A172 (cell line): Measurements from ENCODE around the gene KDM7A. TPM values are rescaled to one million over a fixed set of nuclear protein-coding genes. Genes with fewer than 3 reads are reported as not detected.
A peak's percentile ranks its signal among the peaks of the same experiment; 100 is the strongest.

Experiments used
- DNase-seq: peaks from one replicate; pipeline ENCODE4 v3.0.0-alpha.2; 2015; ENCODE audit warnings: low spot score
- total RNA-seq: library from RNA; depleted of rRNA; stranded (reverse); fragments of >200 nt; shearing (Covaris generic); gene quantifications from 2 replicates; pipeline ENCODE4 v1.2.3, GENCODE V29; 2014

The KDM7A gene
- total RNA-seq, 1 experiment from 2014 or later: 0.47 TPM

DNA sequence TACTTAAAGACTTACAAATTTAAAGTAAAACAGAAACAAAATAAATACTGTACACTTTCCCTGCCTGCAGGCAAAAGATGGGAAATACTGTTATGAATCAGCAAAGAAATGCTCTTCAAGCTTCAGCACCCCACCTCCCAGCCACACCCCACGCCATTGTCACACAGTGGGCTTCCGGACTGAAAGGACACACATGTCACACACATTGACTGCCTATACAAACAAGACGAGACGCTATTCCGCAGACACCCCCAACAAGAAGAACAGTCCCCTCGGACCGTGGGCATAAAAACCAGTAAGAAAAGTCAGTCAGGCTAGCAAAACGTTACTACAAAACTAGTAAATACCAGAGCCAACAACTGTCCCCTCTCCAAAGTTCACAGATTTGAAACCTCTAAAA, 91.8 kb downstream of the KDM7A start:
- DNase-seq: no peak

DNA sequence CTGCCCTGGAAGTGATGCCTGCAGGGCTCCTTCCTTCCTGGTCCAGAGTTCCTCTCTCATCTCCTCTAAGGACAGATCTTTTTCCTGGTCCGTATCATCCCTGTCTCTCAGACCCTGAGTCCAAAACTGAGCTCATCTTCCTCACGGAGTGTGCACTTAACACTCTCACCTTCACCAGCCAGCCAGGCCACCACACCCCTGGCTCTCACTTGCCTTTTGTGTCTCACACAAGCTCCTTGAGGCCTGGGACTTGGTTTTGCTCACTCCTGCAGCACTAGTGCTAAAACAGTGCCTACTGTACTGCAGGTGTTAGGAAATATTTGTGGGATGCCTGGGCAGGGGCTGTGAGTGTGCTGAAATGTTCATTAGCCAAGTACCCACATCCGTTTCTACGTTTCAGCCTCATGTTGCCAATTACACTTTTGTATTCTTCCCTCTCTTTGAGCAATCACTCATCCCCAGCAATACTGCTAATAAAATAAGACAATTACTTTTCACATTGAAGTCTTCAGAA, 92.6 kb downstream of the KDM7A start:
- DNase-seq: no peak

DNA sequence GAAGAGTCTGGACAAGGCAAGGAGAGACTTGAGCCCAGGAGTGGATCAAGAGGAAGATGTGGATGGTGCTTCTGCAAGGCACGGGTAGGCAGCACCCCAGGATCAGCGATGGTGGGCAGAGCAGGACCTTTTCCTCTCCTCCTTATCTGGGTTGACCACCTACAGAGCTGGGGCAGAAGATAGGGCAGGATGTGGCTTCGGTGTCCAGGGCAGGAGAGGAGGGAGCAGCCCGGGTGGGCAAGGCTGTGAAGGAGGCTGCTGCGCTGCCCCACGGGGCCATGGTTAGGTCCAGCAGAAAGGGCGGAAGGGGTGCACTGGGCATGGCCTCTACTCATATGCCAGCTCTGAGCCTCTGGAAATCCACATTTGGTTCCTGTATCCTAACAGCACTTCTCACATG, 94.0 kb downstream of the KDM7A start:
- no peak for DNase-seq

DNA sequence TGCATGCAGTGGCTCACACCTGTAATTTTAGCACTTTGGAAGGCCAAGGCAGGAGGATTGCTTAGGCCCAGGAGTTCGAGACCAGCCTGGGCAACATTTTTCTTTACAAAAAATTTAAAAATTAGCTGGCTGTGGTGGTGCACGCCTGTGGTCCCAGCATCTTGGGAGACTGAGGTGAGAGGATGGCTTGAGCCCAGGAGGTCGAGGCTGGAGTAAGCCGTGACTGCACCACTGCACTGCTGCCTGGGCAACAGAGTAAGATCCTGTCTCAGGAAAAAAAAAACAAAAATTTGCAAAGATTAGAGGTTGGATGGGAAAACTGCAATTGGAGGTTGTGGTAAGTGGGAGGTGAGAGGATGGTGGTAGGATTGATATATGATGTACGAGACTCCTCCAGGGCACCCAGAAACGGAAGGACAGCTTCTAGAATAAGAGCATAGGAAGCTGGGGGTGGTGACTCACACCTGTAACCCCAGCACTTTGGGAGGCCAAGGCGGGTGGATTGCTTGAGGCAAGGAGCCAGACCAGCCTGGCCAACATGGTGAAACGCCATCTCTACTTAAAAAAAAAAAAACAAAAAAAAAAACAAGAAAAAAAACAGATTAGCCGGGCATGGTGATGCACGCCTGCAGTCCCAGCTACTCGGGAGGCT, 94.9 kb downstream of the KDM7A start:
- no peak for DNase-seq

DNA sequence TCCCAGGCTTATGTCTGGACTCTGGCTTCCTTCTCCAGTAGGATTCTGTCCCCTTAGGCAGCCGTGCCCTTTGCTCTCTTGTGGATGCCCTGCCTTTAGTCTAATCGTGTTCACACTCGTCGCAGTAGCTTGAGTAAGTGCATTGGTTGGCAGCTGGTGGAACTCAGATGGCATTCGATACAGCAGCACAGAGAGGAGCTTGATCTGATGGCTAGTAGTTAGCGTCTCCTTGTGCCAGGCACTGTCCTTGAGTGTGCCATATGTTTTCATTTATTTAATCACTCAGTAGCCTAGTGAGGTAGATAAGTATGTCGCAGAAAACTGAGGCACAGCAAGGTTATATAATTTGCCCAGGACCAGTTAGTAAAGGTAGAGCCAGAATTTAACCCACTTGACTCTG, 95.9 kb downstream of the KDM7A start:
- DNase-seq: no peak

DNA sequence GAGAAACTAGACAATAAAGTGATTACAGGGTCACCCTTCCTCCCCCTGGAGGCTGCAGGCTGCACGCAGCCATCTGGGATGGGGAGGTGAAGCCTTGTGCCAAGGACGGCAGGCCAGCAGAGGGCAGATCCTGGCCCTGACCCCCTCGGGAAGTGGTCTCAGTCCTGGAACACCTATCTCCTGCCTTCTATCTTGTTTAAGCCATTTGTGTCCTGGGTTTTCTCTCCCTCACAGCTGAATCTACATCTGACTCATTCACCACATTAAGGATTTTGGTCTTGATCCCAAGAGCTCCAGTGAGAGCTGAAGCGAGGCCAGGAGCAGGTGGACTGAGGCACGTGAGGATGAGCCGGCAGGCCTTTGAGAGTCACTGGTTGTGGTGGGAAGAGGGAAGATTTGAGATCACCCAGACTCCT, 97.7 kb downstream of the KDM7A start:
- peak; percentile 85 for DNase-seq

DNA sequence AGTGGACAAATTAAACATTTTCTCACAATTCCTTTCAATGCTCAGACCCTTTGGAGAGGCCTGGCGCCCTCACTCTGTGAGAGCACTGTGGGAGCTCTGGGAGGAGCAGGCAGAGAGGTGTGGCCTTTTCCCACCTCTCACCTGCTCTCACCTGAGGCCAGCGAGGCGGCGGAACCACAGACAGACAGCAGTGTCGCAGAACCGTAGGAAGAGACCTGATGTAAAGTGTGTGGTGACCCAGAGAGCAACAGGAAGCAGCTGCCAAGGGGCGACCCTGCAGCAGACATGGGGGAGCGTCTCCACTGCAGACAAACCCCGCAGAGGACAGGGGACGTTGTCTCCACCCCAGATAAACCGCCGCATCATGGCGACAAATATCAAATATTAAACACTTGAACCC, 98.4 kb downstream of the KDM7A start:
- no peak for DNase-seq

DNA sequence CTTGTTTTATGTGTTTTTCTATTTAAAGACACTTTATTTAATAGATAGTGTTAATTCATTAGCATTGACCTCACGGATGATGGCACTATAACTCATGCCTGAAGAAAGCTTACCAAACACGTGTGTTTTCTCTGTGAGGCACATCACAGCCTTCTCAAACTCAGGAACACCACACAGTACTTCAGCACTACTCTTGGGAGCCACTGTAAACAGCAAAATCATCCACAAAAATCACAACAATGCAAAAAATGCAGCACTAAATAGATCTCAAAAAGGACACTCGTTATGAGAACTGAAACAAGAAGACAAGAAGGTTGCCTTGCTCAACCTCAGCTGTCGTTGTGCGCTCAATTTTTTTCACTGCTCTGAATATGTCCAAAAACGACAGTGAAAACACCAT, 102.0 kb downstream of the KDM7A start:
- no peak for DNase-seq

DNA sequence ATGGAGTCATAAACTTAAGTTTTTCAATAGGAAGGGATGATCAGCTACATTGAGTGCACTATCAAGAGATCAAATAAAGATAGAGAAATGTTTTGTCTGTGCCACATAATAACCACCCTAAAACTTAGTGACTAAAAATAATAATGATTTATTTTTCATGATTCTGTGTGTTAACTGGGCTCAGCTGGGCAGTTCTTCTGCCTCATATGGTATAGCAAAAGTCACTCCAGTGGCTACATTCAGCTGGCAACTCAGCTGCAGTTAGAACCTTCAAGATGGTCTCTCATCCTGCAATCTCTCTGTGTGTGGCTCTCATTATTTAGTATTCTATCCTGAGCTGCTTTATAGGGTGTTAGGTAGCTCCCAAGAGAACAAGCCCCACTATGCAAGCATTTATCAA, 106.2 kb downstream of the KDM7A start:
- no peak for DNase-seq

DNA sequence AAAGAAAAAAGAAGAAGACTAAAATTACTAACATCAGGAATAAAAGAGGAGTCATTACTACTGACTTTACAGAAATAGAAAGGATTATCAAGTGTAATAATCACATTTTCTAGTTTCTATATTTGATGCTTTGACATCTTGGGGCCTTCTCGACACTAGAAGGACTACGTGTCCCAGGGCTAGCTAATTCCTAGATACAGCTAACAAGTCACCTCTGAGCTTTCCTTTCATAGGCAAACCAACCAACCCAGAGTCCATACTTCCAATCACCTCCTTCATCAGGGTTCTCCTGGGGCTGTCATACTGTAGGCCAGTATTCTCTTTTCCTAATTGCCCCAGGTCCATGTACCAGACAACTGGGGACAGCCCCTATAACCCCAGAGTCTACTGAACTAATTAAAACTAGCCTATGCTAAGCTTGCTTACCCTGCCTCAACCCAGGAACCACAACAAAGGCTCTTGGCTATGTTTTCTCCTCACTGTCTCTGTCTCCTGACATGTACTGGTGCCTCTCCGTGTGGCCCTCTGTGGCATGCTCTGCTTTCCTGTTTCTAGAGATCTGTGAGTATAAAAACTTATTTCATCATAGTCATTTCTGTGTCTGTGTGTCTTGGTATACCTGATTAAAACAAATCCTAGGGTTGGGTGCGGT, 107.4 kb downstream of the KDM7A start:
- no peak for DNase-seq

DNA sequence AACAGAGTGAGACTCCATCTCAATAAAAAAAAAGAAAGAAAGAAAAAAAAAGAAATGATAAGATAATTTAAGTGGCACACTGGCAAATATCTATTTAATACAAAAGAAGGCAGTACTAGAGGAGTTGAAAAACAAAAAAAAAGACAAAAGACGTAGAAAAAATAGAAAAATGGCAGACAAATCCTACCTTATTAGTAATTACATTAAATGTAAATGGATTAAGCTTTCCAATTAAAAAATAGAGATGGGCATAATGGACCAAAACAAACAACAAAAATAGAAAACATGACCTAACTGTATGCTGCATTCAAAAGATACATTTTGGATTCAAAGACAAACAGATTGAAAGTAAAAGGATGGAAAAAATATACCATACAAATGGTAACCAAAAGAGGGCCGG, 108.8 kb downstream of the KDM7A start:
- no peak for DNase-seq

DNA sequence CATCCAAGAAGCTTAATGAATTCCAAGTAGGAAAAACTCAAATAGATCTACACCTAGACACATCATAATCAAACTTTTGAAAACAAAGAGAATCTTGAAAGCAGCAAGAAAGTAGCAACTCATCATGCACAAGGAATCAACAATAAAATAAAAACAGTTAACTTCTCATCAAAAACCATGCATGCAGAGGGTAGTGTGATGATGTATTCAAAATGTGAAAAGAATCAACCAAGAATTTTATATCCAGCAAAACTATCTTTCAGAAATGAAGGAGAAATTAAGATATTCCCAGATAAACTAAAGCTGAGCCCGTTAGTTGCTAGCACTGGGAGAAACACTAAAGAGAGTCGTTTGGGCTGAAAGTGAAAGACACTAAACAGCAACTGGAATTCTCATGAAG, 109.7 kb downstream of the KDM7A start:
- DNase-seq: no peak

DNA sequence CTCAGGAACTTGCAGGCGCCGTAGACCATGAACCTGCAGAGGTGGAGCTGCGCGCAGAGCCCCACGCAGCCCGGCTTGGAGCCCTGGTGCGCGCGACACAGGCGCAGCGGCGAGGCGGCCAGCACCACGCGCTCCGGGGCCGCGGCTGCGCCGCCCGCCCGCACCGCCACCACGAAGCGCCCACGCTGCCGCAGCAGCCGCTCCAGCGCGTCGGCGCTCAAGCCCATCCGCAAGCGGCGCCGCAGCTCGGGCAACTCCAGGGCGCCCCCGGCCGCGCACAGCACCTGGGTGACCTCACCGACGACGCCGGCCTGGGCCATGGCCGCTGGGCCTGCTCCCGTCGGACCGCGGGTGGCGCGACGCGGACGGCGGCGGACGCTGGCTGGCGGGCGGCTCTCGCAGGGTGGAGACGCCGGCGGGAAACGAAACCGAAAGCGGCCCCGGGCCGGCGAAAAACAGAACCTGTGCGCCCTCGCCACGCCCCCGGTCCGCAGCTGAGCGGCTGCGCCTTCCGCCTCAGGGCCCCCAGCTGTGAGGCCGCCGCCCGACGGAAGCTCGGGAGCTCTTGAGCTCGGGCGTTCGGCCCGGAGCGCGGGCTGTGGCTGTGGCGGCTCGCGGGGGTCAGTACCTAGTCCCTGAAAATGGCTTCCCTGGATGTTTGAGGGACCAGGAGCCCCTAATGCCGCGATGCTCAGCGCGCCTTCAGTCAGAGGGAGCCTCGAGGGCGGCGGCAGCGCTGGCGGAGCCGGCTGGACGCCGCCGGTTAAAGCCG, 114.1 kb downstream of the KDM7A start, which contains the start of gene PARP12:
TSS of gene PARP12 (minus strand) at position 424 of the 772 bp plus-strand sequence. CDS start at position 320, 104 bp downstream.
- peak; percentile 54 for DNase-seq

DNA sequence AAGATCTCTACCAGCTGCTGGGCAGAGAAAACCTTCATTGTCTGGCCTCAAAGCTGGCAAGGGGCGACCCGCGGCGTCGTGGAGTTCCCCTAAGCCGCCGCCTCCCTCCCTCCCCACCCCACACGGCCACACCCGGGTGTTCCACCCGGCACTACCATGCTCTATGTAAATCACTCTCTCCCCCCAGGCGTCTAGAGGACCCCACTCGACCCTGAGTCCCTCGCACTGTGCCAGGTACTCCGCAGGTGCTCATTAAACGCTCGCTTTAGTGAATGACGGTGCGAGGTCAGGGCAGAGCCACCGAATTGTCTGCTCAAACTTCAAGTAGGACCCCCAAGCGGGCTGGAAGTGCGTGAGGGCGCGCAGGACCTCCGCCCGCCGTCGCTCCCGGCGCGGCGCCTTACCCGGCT, 114.7 kb downstream of the KDM7A start:
- no peak for DNase-seq

DNA sequence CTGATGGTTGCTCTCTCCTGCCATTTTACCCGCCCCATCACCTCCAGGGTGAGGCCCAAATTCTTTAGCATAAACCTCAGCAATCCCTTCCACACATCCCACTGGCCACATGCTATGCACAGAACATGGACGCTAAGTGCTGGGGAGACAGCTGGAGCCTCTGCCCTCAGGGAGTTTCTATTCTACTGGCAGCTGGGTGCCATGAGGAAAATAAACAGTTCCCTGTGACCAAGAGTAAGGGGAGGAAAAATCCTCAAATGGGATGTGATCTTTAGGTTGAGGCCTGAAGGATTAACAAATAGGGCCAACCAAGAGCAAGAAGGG, 115.2 kb downstream of the KDM7A start:
- DNase-seq: no peak

DNA sequence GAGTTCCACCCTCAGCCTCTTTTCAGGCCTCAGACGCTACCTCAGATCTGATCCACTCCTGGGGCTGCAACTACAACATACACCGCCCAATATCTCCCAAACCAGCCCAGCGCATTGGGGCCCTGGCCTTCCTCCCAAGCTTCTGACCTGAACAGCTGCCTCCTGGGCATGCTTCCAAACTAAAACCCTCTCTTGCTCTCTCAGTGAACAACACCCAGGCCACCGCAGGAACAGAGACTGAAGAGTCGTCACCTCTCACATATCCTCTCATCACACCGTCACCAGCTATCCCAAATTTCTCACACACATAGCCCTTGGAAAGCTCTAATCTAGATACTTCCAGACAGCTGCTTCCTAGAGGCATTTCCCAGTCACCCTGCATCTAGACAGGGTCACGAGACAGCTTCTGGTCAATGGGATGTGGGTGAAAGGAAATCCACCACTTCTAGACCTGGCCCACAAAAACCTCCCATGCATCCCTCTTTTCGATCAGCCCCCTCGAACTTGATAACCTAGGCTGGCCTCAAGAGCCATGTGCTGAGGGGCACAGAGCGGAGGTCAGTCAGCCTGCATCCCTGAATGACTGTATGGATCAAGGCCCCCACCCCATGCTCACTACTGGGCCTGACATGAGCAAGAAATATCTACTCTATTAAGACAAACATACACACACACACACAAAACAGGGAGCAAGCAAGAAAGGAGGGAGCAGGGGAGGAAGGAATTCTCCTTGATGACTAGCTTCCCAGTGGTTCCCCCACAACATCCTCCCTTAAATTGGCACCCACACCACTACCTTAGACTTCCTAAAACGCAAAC, 115.8 kb downstream of the KDM7A start:
- no peak for DNase-seq

DNA sequence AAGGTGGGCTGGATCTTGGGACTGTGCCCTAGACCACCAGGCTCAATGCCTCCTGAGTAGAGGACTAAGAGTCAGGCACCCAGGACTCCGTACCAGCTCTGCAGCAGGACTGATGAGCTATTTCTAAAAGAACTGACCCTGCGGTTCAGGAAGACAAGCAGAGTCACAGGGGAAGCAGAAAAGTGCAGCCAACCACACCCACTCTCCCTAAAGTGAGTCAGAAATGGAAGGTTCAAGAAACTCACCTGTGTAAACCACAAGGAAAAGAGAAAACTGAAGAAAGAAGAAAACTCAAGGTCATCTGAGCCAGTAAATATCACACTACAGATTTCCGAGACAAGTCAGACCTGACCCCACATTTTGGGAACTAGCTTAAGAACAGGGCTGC, 116.5 kb downstream of the KDM7A start:
- no peak for DNase-seq

DNA sequence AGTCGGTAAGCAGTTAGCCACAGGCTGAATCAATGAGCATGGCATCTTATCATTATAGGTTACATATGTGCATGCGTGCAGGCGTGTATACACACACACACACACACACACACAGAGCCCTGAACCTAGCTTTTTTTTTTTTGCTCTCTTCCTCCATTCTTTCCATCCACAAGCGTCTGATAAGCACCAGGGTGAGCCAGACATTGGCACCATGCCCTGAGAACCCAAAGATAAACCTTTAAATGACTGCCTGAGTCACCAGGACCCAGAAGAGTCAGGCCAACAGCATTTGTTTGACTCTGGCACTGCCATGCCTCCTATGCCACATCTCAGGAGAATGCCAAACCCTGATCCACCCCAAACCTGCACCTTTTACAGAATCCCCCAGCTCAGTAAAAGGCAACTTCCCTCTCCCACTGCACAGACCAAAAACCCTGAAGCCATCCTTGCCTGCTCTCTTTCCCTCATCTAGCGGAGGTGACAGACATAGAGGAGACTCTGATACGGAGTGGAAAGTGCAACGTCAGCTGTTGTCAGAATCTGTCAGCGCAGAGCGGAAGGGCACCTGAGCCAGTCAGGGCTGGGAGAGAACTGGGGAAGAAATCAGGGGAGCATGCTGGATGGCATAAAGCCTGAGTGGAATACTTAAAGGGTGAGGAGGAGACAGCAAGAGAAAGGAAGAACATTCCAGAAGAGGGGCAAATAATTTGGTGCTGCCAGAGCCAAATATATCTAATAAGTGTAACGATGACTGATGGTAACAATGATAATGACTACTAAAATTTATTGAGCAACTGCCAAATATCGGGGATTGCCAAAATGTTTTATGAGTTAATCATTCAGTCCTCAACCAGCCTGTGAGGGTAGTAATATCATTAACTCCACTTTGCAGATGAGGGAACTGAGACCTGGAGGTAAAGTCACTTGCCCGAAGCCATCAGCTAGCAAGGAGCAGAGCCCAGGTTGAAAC, 117.2 kb downstream of the KDM7A start:
- DNase-seq: peak; percentile 95

DNA sequence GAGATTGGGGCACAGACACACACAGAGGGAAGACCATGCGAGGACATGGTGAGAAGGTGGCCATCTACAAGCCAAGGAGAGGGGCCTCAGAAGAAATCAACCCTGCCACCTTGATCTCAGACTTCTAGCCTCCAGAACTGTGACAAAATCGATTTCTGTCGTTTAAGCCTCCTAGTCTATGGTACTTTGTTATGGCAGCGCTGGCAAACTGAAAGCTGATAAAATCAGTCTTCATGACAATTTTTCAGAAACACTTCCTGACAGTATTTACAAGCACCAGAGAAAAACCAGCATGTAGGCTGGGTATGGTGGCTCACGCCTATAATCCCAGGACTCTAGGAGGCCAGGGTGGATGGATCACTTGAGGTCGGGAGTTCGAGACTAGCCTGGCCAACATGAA, 118.3 kb downstream of the KDM7A start:
- DNase-seq: no peak

DNA sequence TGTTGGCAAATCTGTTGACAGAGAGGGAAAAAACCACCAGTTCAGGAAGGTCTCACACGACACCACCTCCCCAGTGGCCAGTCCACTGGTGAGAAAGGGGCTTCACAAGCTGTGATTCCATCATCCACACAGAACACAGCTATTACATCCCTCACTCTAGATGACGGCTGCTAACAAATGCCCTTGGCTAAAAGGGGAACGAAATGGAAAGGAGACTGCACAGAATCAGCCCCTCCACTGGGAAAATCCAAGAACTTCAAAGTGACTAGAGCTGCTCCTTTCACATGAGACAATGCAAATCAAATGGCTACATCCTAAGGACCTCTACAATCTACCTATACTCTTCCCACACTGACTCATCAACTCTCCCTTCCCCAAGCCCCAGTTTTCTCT, 119.6 kb downstream of the KDM7A start:
- no peak for DNase-seq
